ENCODE results near the gene TMEM92. TPM values are rescaled to one million over a fixed set of nuclear protein-coding genes. Genes with fewer than 3 reads are reported as not detected.

Gene TMEM92
- total RNA-seq, 1 experiment from 2014 or later, result 6.6 TPM

- H3K4me2 ChIP-seq (ENCODE audit: low read length), result no peak overlapping the region
- H3K79me2 ChIP-seq (ENCODE audit: insufficient read depth, low read length), result no peaks in the 10 kb centered on the region
- H3K9me2 ChIP-seq (ENCODE audit: insufficient read depth), result no peaks in the 10 kb centered on the region
- DNase-seq (ENCODE audit: low read depth, low spot score), result no peak
- intact Hi-C loops (cut with micrococcal nuclease), result no loop called here
- H3K4me3 ChIP-seq (replicated peaks in 1 of 2; ENCODE audit: low read depth in 1 of 2, low read length in 2 of 2), result no peak overlapping the region
- no peaks in the 10 kb centered on the region for H3K9me3 ChIP-seq (ENCODE audit: control insufficient read depth in 1 of 2, insufficient read depth in 1 of 2, low read depth in 1 of 2, low read length in 2 of 2)
- ATAC-seq, result no peak
- RAD21 ChIA-PET (ENCODE audit: low non-redundant PET in 1 of 2, low total read pairs in 2 of 2, uncharacterized antibody in 2 of 2, unreplicated experiment in 2 of 2), result no interaction called here
- no peak overlapping the region for H3K27ac ChIP-seq (ENCODE audit: low read depth, low read length)
- H4K20me1 ChIP-seq (ENCODE audit: insufficient read depth), result no peaks in the 10 kb centered on the region
- POLR2A ChIA-PET, result no interaction called here
- H3K9ac ChIP-seq (ENCODE audit: low read length), result no peak overlapping the region
- H3K4me1 ChIP-seq (ENCODE audit: control insufficient read depth in 1 of 2, insufficient read depth in 2 of 2, low read length in 2 of 2), result no peaks in the 10 kb centered on the region
- H3K36me3 ChIP-seq (ENCODE audit: control insufficient read depth in 1 of 2, insufficient read depth in 2 of 2, low read length in 2 of 2), result no peaks in the 10 kb centered on the region
- CTCF ChIA-PET, result interaction anchor here (1.0 kb wide), 1 partner anchor 32 kb away, joined by 3 read pairs; no protein-coding TSS in a partner anchor
- TF ChIP-seq CBX3 (IDR thresholded peaks at IDR 0.05; ENCODE audit: low read depth), result no peak
- TF ChIP-seq REST (IDR thresholded peaks at IDR 0.05; ENCODE audit: low read depth), result no peak
- TF ChIP-seq ELF1 (IDR thresholded peaks at IDR 0.05; ENCODE audit: borderline replicate concordance, low read depth), result no peak
- TF ChIP-seq EZH2phosphoT487 (IDR thresholded peaks at IDR 0.05; ENCODE audit: borderline replicate concordance), result no peak
- no peak for TF ChIP-seq EGR1 (IDR thresholded peaks at IDR 0.05; ENCODE audit: low read depth)
- no peak for TF ChIP-seq JUND (IDR thresholded peaks at IDR 0.05)
- no peak for TF ChIP-seq MAX (IDR thresholded peaks at IDR 0.05)
- TF ChIP-seq TCF7L2 (IDR thresholded peaks at IDR 0.05; ENCODE audit: borderline replicate concordance, extremely low read depth, insufficient read depth, insufficient read length), result no peak
- TF ChIP-seq POLR2AphosphoS5 (IDR thresholded peaks at IDR 0.05; ENCODE audit: low read depth, low read length), result no peak
- TF ChIP-seq FOSL1 (IDR thresholded peaks at IDR 0.05; ENCODE audit: low read depth), result no peak
- no peaks in the 10 kb centered on the region for H3K27me3 ChIP-seq (ENCODE audit: insufficient read depth, low read length)
- H2AFZ ChIP-seq (ENCODE audit: low read depth, low read length, poor library complexity, severe bottlenecking), result no peak overlapping the region
- BruUV-seq (replicated peaks), result no TSS peak
These were observed 27.8 kb downstream of the TMEM92 start for GRCh38 chr17:50301891-50302584.
